GM19035 (cell line): Measurements from ENCODE around the gene ZNF277.
"Not testable (repeated sequence)": the region's sequence is repeated elsewhere in the genome, so short reads cannot be mapped to it uniquely, and the experiment has no call there.

Source experiments
- ATAC-seq: cut with Tn5 transposase; IDR thresholded peaks from one replicate; pipeline ENCODE4 v1.9.1; 2021; ENCODE audit not compliant: unreplicated experiment

The ZNF277 gene

GRCh38 chr7:112207765-112208164 is 1.3 kb downstream of the ZNF277 start:
- ATAC-seq, result no peak

- no peak for ATAC-seq
These were observed 4.9 kb downstream of the ZNF277 start for GRCh38 chr7:112211348-112211907.

DNA sequence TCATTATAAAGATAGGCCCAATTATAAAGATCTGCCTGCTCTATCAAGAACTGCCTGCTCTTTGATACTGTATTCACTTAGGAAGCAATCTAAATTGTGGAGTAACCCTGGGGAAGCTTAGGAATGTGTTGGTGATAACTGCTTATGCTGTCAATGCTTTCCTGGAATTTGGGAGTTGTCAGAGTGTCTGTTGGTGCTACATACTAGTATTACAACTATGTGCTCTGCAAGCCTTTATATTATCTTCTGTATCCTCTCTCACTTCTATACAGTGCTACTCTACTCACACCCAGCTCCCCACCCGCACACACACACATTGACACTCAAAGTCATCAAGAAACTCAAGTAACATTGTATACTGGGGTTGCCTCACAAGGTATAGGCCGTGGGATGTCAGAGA is 6.1 kb downstream of the ZNF277 start:
- ATAC-seq, result no peak

- no peak for ATAC-seq
These were observed 7.2 kb downstream of the ZNF277 start for GRCh38 chr7:112213735-112214134.

DNA sequence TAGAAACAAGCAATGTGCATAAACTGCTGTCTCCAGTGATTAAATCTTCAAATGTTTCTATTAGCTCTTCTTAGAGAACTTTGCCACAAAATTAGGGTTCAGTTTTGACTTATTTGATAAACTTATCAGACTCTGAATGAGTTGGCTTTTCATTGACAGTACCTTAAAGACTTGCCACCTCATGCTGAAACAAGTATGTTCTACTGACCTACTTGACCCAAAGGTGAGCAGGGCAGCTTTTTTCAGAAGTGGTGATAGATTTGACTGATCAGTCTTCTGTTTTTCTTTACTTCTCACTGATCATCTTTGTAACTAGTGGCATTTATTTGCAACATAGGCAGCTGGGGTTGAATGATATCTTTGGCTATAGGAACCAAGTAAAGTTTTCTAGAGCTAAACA is 7.8 kb downstream of the ZNF277 start:
- ATAC-seq, result no peak

GRCh38 chr7:112214883-112215282 is 8.4 kb downstream of the ZNF277 start:
- no peak for ATAC-seq

- no peak for ATAC-seq
These were observed 9.3 kb downstream of the ZNF277 start for GRCh38 chr7:112215787-112216186.

- ATAC-seq, result no peak
These were observed 14.5 kb downstream of the ZNF277 start for GRCh38 chr7:112220877-112221434.

DNA sequence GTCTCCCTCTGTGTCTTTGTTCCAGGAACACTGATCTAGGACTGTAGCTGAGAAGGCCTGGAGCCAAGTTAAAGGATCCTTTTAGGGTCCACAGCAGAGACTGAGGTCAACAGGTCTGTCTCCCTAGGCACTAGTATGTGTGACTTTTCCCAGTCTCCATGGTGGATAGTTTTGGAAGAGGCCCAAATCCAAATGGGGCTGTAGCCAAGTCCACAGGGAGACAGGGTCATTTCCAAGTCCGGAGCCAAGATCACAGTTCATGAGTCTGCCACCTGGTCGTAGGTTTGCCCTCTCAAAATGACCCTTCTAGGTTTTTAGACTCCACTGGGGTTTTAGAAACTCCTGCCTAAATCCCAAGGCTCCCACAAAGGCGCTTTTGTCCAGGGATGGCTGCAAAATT is 16.8 kb downstream of the ZNF277 start:
- no peak for ATAC-seq

DNA sequence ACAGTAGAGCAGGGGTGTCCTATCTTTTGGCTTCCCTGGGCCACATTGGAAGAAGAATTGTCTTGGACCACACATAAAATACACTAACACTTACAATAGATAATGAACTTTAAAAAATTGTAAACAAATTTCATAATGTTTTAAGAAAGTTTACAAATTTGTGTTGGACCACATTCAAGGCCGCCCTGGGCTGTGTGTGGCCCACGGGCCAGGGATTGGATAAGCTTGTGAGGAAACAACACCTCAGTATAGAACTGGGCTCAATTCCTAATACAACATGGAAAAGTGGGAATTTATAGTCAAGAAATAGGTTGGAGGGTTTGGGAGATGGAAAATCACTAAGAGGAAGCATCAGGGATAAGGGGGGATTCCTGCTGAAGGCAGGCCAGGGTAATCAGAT is 17.7 kb downstream of the ZNF277 start:
- ATAC-seq, result no peak

DNA sequence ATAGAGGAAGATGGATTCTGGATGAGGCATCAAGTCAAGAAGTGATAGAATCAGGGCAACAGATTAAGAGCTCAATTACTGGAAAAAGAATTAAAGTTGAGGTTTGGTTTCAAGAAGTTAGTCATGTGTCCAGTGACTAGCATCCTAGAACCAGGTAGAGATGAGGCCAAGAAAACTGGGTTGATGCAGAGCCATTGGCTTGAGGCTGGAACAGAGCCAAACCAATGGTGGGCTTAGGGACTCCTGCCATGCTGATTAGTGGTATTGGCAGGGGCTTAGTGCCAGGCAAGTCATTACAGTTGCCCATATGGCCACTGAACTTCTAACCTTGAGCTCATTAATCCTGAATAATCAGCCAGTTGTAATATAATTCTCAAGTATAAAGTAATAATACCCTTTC is 18.5 kb downstream of the ZNF277 start:
- ATAC-seq, result no peak

- no peak for ATAC-seq
These were observed 20.3 kb downstream of the ZNF277 start for GRCh38 chr7:112226701-112227276.

DNA sequence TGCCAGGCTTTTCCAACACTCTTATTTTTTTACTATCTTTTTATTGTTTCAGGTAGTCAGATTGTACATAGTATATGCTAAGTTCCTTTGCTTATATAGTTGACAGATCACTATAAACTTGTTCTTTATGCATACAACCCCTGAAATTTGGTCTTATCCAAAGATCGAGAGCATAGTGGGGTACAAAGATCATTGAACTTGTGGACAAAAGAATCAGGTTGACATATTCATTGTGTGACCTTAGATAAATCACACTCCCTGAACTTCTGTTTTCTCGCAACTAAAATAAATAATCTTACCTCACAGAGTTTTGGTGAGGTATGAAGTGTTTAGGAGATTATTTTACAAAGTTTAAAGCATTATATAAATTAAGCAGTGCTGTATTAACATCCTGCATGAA is 22.1 kb downstream of the ZNF277 start:
- ATAC-seq, result no peak

- no peak for ATAC-seq
These were observed 25.9 kb downstream of the ZNF277 start for GRCh38 chr7:112232212-112232978.

GRCh38 chr7:112233048-112233697 is 26.7 kb downstream of the ZNF277 start:
- ATAC-seq, result no peak

GRCh38 chr7:112234147-112234546 is 27.7 kb downstream of the ZNF277 start:
- ATAC-seq, result no peak

GRCh38 chr7:112236597-112236996 is 30.1 kb downstream of the ZNF277 start:
- ATAC-seq, result no peak

GRCh38 chr7:112238330-112238729 is 31.8 kb downstream of the ZNF277 start:
- ATAC-seq, result no peak

DNA sequence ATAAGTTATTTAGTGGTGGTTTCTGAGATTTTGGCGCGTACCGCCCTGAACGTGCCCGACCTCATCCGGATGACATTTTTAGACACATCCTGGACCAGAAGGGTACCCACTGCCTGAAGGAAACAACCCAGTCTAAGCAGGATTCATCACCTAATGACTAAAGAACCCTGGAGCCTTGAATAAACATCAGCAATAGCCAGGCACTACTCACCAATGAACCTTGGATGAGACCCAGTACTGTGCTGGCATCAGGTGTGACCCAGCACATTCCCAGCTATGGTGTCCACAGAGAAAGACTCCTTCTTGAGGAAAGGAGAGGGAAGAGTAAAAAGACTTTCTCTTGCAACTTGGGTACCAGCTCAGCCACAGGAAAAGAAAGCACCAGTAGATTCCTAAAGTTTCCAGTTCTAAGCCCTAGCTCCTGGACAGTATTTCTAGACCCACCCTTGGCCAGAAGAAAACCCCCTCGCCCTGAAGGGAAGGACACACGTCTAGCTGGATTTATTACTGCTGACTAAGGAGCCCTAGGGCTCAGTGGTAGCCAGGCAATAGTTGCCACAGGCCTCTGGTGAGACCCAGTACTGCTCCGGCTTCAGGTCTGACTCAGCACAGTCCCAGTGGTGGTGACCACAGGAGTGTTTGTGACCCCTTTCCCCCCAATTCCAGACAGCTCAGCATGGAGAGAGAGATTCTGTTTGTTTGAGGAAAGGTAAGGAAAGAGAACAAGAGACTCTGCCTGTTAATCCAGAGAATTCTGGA is 32.5 kb downstream of the ZNF277 start:
- no peak for ATAC-seq

DNA sequence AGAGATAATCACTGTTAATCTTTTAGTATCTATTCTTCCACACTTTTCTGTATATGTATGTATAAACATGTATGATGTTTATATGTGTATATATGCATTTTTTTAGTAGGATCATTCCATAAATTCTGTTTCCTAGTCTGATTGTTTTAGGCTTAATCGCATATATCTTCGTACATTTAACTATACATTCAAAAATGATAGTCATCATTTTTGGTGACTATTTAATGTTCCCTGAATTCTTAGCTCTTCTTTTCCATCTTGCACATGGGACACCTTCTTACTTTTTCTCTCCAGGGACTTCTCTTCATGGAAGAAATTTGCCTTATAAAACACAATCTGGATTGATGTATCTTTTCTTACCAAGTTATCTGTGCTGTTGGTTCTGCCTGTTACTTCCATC is 42.1 kb downstream of the ZNF277 start:
- ATAC-seq, result no peak

DNA sequence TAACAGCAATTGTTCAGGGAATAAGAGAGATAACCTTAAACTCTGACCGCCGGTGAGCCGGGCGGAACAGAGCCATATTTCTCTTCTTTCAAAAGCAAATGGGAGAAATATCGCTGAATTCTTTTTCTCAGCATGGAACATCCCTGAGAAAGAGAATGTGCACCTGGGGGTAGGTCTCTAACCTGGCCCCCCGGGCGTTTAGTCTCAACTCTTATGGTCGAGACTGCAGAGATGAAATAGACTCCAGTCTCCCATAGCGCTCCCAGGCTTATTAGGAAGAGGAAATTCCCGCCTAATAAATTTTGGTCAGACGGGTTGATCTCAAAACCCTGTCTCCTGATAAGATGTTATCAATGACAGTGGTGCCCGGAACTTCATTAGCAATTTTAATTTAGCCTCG is 43.5 kb downstream of the ZNF277 start:
- ATAC-seq, result not testable (repeated sequence)
